Femur (tissue), 1 donor: ENCODE results near the gene MTHFD1L.
A peak's percentile ranks its signal among the peaks of the same experiment; 100 is the strongest.
"Not testable (repeated sequence)": the region's sequence is repeated elsewhere in the genome, so short reads cannot be mapped to it uniquely, and the experiment has no call there.

Experiments used
- DNase-seq: peaks from one replicate; pipeline ENCODE4 v3.0.0-alpha.2; 2017

Gene MTHFD1L

DNA sequence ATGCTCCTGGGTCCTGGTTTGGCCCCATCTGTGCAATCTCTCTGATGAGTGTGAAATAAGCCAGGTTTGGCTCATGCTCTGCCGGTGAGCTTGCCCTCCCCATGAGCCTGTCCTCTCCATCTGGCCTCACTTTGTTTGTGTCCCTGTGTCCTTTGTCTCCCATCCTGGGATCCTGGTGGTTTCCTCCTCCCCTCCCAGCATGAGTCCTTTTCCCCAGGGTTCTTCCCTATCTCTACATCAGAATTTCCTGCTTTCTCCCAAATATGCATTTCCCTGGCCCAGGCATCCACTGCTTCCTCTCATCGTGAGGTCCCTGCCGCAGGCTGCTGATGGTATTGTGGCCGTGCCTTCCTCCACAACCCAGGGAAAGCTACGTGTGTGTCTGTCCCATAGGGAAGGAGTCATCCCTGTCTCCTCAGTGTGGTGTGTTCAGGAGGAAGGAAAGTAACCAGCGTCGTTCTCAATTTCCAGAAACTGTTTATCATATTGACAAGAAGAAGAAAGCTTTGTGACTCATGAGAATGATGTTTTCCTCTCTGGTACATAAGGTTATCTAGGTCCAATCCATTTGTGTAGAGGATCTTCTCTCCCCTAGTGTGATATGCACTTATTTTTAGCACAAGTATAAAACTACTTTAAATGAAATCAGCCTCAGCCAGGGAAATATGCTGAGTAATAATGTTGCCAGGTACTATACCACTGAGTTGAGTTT, 180.2 kb downstream of the MTHFD1L start:
- not testable (repeated sequence) for DNase-seq

- DNase-seq = no peak
Observed at GRCh38 chr6:151051164-151051563, 185.7 kb downstream of the MTHFD1L start.

DNA sequence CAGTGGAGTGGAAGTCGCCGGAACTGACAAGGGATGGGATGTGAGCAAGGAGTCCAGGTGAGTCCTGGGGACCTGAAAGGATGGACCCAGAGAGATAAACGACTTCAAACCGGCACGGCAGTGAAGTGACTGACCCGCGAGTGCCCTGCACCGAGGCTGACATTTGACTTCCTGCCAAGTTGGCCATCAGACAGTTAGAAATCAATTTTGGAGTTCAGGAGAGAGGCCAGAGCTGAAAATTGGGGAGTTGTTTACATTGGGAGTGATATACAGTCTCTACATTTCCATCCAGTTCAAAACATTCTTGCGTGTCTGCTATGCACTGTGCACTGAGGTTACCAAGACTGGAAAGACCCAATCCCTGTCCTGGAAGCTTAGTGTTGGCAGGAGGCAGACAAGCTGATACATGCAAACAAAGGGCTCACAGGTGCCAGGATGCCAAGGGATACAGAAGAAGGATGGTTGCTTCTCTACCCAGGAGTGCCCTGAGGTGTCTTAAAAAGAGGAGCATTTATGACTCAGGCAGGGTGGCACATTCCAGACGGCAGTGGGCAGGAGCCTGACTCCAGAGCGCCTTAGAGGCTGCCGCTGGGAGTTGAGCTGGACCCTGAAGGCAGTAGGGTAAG, 186.6 kb downstream of the MTHFD1L start:
- no peak for DNase-seq

DNA sequence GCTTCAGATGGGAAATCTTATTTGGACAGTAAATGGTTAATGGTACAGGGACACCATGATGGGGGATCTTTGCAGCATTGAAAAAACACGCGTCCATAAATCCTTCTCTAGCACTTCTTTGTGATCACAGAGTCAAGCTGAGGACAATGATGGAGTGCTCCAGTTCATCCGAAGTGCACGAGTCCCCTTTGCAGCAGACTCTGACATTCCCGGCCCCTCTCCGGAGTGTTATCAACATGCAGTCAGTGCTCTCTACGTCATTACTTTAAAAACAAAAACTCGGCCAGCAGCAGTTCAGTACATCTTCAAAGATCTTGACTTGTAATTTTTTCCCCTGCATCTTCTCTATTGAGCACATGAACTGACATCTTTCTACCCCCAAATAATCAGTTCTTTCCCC, 188.8 kb downstream of the MTHFD1L start:
- peak; percentile 72 for DNase-seq

GRCh38 chr6:151056230-151056907, 190.9 kb downstream of the MTHFD1L start:
- DNase-seq = no peak

DNA sequence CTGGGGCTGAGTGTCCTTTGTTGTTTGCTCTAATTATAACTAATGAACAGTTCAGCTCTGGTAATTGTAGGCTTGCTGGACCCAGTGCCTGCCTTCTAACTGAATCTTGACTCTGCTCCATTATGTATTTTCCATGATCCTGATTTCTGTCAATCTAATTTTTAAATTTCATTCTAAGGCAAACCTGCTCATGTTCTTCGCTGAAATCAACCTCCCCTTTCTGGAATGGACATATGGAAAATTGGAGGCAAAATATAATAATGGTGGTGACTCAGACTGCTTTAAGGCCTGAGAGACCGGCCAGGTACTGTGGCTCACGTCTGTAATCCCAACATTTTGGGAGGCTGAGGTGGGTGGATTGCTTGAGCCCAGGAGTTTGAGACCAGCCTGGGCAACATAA, 191.6 kb downstream of the MTHFD1L start:
- no peak for DNase-seq

GRCh38 chr6:151058021-151058733, 192.7 kb downstream of the MTHFD1L start:
- no peak for DNase-seq

GRCh38 chr6:151059612-151060095, 194.2 kb downstream of the MTHFD1L start:
- no peak for DNase-seq

- DNase-seq = no peak
Observed at GRCh38 chr6:151060096-151060765, 194.7 kb downstream of the MTHFD1L start.

GRCh38 chr6:151060766-151061531, 195.4 kb downstream of the MTHFD1L start:
- no peak for DNase-seq

- no peak for DNase-seq
Observed at GRCh38 chr6:151063352-151063751, 197.8 kb downstream of the MTHFD1L start.

GRCh38 chr6:151063842-151064647, 198.5 kb downstream of the MTHFD1L start:
- DNase-seq = no peak

GRCh38 chr6:151065027-151065815, 199.7 kb downstream of the MTHFD1L start:
- no peak for DNase-seq

DNA sequence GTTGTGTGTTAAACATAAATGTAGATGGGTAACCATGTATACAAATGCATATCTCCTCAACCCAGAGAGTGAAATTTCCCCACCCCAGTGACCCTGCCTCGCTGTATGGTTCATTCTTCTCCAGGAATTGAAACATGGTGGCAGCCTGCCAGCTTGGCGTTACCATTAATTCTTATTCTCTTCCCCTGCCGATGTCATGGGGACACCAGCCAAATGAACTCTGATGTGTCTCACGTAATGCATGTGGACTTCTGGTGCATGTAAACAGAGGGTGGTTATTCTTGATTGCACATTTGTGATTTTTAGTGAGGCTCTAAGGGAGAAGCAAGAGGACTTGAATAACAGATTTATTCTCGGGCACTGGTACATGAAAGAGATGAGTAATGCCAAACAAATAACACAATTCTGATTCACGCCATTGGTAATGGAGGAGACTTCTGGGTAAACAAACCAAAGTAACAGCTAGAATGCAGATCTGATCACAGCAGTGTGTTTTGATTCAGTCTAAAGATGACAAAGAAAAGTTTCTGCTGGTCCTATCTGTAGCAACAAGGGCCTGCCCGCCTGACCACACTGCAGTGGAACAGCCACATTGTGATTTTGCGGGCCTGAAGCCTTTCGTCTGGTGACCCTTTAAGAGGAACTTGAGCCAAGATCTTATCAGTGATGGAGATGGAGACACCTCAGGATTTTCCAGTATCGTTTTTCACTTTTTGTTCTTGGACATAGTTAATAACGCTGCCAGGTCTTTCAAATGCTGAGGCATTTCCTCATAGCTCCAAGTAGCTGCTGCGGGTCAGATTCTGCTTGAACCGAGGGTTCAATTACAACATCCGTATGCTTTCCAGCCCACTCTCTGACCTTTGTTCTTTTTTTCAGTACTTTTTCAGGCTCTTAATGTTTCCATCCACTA, 202.4 kb downstream of the MTHFD1L start:
- DNase-seq = peak; percentile 55

GRCh38 chr6:151068761-151069312, 203.3 kb downstream of the MTHFD1L start:
- DNase-seq = no peak

DNA sequence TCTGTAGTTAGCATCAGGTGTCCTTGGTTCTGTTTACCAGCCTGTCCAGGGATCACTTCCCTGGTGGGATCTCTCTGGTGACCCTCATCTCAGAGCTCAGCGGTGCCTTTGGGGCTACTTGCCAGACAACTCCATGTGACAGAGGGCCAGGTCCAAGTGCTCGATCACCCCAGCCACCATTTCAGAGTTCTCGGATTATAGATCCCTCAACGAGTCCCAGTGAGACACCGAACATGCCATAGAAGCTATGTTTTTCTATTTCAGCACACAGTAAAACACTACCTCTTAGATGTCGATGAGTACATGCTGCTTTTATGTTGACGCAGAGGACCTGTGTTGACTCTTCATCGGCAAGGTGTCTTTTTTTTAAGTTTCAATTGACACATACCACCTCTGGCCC, 204.1 kb downstream of the MTHFD1L start:
- no peak for DNase-seq

- DNase-seq = no peak
Observed at GRCh38 chr6:151070631-151071051, 205.1 kb downstream of the MTHFD1L start.

GRCh38 chr6:151071295-151071694, 205.8 kb downstream of the MTHFD1L start:
- peak; percentile 67 for DNase-seq

DNA sequence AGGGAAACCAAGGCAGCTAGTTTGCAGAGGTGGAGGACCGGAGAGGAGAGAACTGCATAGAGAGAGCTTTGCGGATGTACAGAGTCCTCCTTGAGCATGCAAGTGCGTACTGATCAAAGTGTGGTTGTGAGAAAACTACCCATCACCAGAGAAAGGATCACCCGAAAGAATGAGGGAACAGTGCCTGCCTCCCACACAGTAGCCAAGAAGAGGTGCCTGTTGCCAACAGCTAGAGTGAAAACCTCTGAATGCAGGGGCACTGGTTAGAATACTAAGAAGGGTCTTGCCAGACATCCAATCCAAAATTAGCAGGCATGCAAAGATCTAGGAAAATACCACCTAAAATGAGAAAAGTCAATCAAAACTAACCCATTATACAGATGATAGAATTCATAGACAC, 207.6 kb downstream of the MTHFD1L start:
- DNase-seq = no peak
